IPS-20b (cell line): ENCODE data around the gene FPGT.
"Not testable (repeated sequence)": the region's sequence is repeated elsewhere in the genome, so short reads cannot be mapped to it uniquely, and the experiment has no call there.

Source experiments
- H3K27ac ChIP-seq: one replicate; pipeline ENCODE4 v1.5.1; 2013; ENCODE audit warnings: low read length
- H3K27me3 ChIP-seq: 2 replicates; pipeline ENCODE4 v1.6.1; 2013; ENCODE audit warnings: mild to moderate bottlenecking, low read length, inconsistent platforms; ENCODE audit not compliant: insufficient read depth
- H3K36me3 ChIP-seq: 2 replicates; pipeline ENCODE4 v1.6.1; 2013; ENCODE audit warnings: low read depth, mild to moderate bottlenecking, inconsistent platforms, low read length, moderate library complexity; ENCODE audit not compliant: insufficient read depth
- H3K4me1 ChIP-seq: 2 replicates; pipeline ENCODE4 v1.6.1; 2013; ENCODE audit warnings: mild to moderate bottlenecking, control low read depth, inconsistent platforms, low read length, moderate library complexity; ENCODE audit not compliant: insufficient read depth
- H3K4me3 ChIP-seq: 2 replicates; pipeline ENCODE4 v1.5.1; 2013; ENCODE audit warnings: mild to moderate bottlenecking, low read length, inconsistent platforms
- H3K9ac ChIP-seq: 2 replicates; pipeline ENCODE4 v1.6.1; 2013; ENCODE audit warnings: low read depth, mild to moderate bottlenecking, inconsistent platforms, low read length, moderate library complexity
- H3K9me3 ChIP-seq: 2 replicates; pipeline ENCODE4 v1.6.1; 2013; ENCODE audit warnings: mild to moderate bottlenecking, low read depth, low read length, inconsistent platforms; ENCODE audit not compliant: insufficient read depth

Gene FPGT

GRCh38 chr1:74197657-74198552, at the start of gene FPGT, which contains the start of gene LRRIQ3:
Gene FPGT (plus strand): TSS chr1:74198242. CDS start chr1:74198279, 37 bp downstream.
Gene LRRIQ3 (minus strand): TSS chr1:74198176. CDS start chr1:74183684, 14,492 bp downstream.
- peak within 1 kb of the TSS; percentile 87 for H3K9ac ChIP-seq
- no peaks in the 10 kb centered on the region for H3K27me3 ChIP-seq
- H3K9me3 ChIP-seq = no peaks in the 10 kb centered on the region
- no peaks in the 10 kb centered on the region for H3K4me1 ChIP-seq
- no peaks in the 10 kb centered on the region for H3K36me3 ChIP-seq
- peak within 1 kb of the TSS; percentile 65 for H3K27ac ChIP-seq
- peak within 1 kb of the TSS; percentile 98 for H3K4me3 ChIP-seq

- H3K27ac ChIP-seq = no peak overlapping the region
Observed at GRCh38 chr1:74160046-74160445, 38.0 kb upstream of the FPGT start.

GRCh38 chr1:74161497-74161896, 36.5 kb upstream of the FPGT start:
- no peak overlapping the region for H3K27ac ChIP-seq
- no peaks in the 10 kb centered on the region for H3K4me1 ChIP-seq
- H3K36me3 ChIP-seq = no peaks in the 10 kb centered on the region
- no peaks in the 10 kb centered on the region for H3K9me3 ChIP-seq
- H3K27me3 ChIP-seq = no peaks in the 10 kb centered on the region
- no peak overlapping the region for H3K9ac ChIP-seq
- no peak overlapping the region for H3K4me3 ChIP-seq

More at GRCh38 chr1:74160046-74160445, 38.0 kb upstream of the FPGT start:
- Histone ChIP-seq H3K27me3 (no peaks in the 10 kb centered on the region), H3K36me3 (no peaks in the 10 kb centered on the region), H3K9me3 (no peaks in the 10 kb centered on the region), H3K9ac (no peak overlapping the region), H3K4me3 (no peak overlapping the region), H3K4me1 (no peaks in the 10 kb centered on the region)

GRCh38 chr1:74162333-74162732, 35.7 kb upstream of the FPGT start:
- Histone ChIP-seq H3K9me3 (no peaks in the 10 kb centered on the region), H3K36me3 (no peaks in the 10 kb centered on the region), H3K27me3 (no peaks in the 10 kb centered on the region), H3K4me3 (no peak overlapping the region), H3K27ac (no peak overlapping the region), H3K4me1 (no peaks in the 10 kb centered on the region), H3K9ac (no peak overlapping the region)

GRCh38 chr1:74174423-74174822, 23.6 kb upstream of the FPGT start:
- not testable (repeated sequence) for H3K4me1 ChIP-seq, H3K27me3 ChIP-seq, H3K4me3 ChIP-seq, H3K36me3 ChIP-seq, H3K9me3 ChIP-seq, H3K9ac ChIP-seq, H3K27ac ChIP-seq

- Histone ChIP-seq H3K9ac (no peak overlapping the region), H3K4me1 (no peaks in the 10 kb centered on the region), H3K36me3 (no peaks in the 10 kb centered on the region), H3K9me3 (no peaks in the 10 kb centered on the region), H3K4me3 (no peak overlapping the region), H3K27ac (no peak overlapping the region), H3K27me3 (no peaks in the 10 kb centered on the region)
Observed at GRCh38 chr1:74180490-74180889, 17.6 kb upstream of the FPGT start.

- no peaks in the 10 kb centered on the region for H3K36me3 ChIP-seq
- H3K9ac ChIP-seq = no peak overlapping the region
- H3K9me3 ChIP-seq = no peaks in the 10 kb centered on the region
- no peaks in the 10 kb centered on the region for H3K27me3 ChIP-seq
- no peaks in the 10 kb centered on the region for H3K4me1 ChIP-seq
- no peak overlapping the region for H3K27ac ChIP-seq
- H3K4me3 ChIP-seq = no peak overlapping the region
Observed at GRCh38 chr1:74193908-74194307, 4.1 kb upstream of the FPGT start.

- no peak overlapping the region for H3K27ac ChIP-seq
- H3K36me3 ChIP-seq = no peaks in the 10 kb centered on the region
- no peaks in the 10 kb centered on the region for H3K27me3 ChIP-seq
- no peak overlapping the region for H3K4me3 ChIP-seq
- no peaks in the 10 kb centered on the region for H3K4me1 ChIP-seq
- no peaks in the 10 kb centered on the region for H3K9me3 ChIP-seq
- no peak overlapping the region for H3K9ac ChIP-seq
Observed at GRCh38 chr1:74195339-74195738, 2.7 kb upstream of the FPGT start.

GRCh38 chr1:74197255-74197654, 787 bp upstream of the FPGT start:
- peak overlapping the region; percentile 70; the same call in 1 of the 2 replicates for H3K9ac ChIP-seq
- no peaks in the 10 kb centered on the region for H3K9me3 ChIP-seq
- H3K27ac ChIP-seq = no peak overlapping the region
- no peaks in the 10 kb centered on the region for H3K27me3 ChIP-seq
- peak overlapping the region; percentile 98 for H3K4me3 ChIP-seq
- no peaks in the 10 kb centered on the region for H3K36me3 ChIP-seq
- no peaks in the 10 kb centered on the region for H3K4me1 ChIP-seq

- no peak overlapping the region for H3K27ac ChIP-seq
- H3K4me1 ChIP-seq = no peaks in the 10 kb centered on the region
- no peaks in the 10 kb centered on the region for H3K27me3 ChIP-seq
- H3K9me3 ChIP-seq = no peaks in the 10 kb centered on the region
- no peak overlapping the region for H3K4me3 ChIP-seq
- H3K9ac ChIP-seq = no peak overlapping the region
- no peaks in the 10 kb centered on the region for H3K36me3 ChIP-seq
Observed at GRCh38 chr1:74199504-74199903, 1.5 kb downstream of the FPGT start.

GRCh38 chr1:74205266-74205665, 7.2 kb downstream of the FPGT start:
- no peaks in the 10 kb centered on the region for H3K36me3 ChIP-seq
- no peaks in the 10 kb centered on the region for H3K27me3 ChIP-seq
- no peak overlapping the region for H3K4me3 ChIP-seq
- H3K27ac ChIP-seq = no peak overlapping the region
- H3K9ac ChIP-seq = no peak overlapping the region
- H3K4me1 ChIP-seq = no peaks in the 10 kb centered on the region
- no peaks in the 10 kb centered on the region for H3K9me3 ChIP-seq

- no peaks in the 10 kb centered on the region for H3K36me3 ChIP-seq
- no peak overlapping the region for H3K9ac ChIP-seq
- no peaks in the 10 kb centered on the region for H3K27me3 ChIP-seq
- no peaks in the 10 kb centered on the region for H3K4me1 ChIP-seq
- H3K9me3 ChIP-seq = no peaks in the 10 kb centered on the region
- no peak overlapping the region for H3K27ac ChIP-seq
- H3K4me3 ChIP-seq = no peak overlapping the region
Observed at GRCh38 chr1:74215229-74215628, 17.2 kb downstream of the FPGT start.
